HCT116 (cell line): ENCODE results near the gene BFSP1.

Experiments
- CEBPB ChIP-seq: IDR thresholded peaks from 2 replicates; pipeline ENCODE4 v1.6.1; 2012; ENCODE audit warnings: low read depth
- CTCF ChIP-seq, 3 experiments: fragments of 200-600 bp in 1 of 3; sonication (generic) in 1 of 3; IDR thresholded peaks in 2 of 3; conservative IDR thresholded peaks in 1 of 3; 2 replicates each; pipeline ENCODE4 v1.5.1; 2012 to 2017; ENCODE audit warnings: low read depth in 2 of 3, low read length in 2 of 3, antibody characterized with exemption in 1 of 3, borderline replicate concordance in 1 of 3, control low read depth in 1 of 3, mild to moderate bottlenecking in 1 of 3, mixed read lengths in 1 of 3, mixed run types in 1 of 3, moderate library complexity in 1 of 3; ENCODE audit not compliant: insufficient read depth in 1 of 3
- EGR1 ChIP-seq: IDR thresholded peaks from 2 replicates; pipeline ENCODE4 v1.6.1; 2012; ENCODE audit warnings: low read depth
- EZH2 ChIP-seq: fragments of 200-600 bp; sonication (generic); IDR thresholded peaks from 2 replicates; pipeline ENCODE4 v1.6.1; 2017; ENCODE audit warnings: antibody characterized with exemption, mixed run types
- EZH2phosphoT487 ChIP-seq: fragments of 200-600 bp; IDR thresholded peaks from 2 replicates; pipeline ENCODE4 v1.6.1; 2018; ENCODE audit warnings: antibody characterized with exemption, borderline replicate concordance
- POLR2A ChIP-seq: IDR thresholded peaks from 2 replicates; pipeline ENCODE4 v1.7.0; 2011; ENCODE audit warnings: borderline replicate concordance; ENCODE audit not compliant: insufficient read depth, insufficient read length; ENCODE audit errors: extremely low read depth
- POLR2AphosphoS5 ChIP-seq: IDR thresholded peaks from 2 replicates; pipeline ENCODE4 v1.6.1; 2011; ENCODE audit warnings: mild to moderate bottlenecking, low read depth, low read length, moderate library complexity
- RAD21 ChIP-seq: IDR thresholded peaks from 2 replicates; pipeline ENCODE4 v1.6.1; 2012; ENCODE audit warnings: low read depth, mild to moderate bottlenecking
- TCF7L2 ChIP-seq: IDR thresholded peaks from 2 replicates; pipeline ENCODE4 v1.7.0; 2011; ENCODE audit warnings: borderline replicate concordance, inconsistent platforms; ENCODE audit not compliant: insufficient read depth, insufficient read length; ENCODE audit errors: extremely low read depth
- YY1 ChIP-seq: IDR thresholded peaks from 2 replicates; pipeline ENCODE4 v1.6.1; 2011; ENCODE audit warnings: low read length, low read depth, moderate library complexity, mild to moderate bottlenecking; ENCODE audit not compliant: insufficient replicate concordance; ENCODE audit errors: extremely low read depth

DNA sequence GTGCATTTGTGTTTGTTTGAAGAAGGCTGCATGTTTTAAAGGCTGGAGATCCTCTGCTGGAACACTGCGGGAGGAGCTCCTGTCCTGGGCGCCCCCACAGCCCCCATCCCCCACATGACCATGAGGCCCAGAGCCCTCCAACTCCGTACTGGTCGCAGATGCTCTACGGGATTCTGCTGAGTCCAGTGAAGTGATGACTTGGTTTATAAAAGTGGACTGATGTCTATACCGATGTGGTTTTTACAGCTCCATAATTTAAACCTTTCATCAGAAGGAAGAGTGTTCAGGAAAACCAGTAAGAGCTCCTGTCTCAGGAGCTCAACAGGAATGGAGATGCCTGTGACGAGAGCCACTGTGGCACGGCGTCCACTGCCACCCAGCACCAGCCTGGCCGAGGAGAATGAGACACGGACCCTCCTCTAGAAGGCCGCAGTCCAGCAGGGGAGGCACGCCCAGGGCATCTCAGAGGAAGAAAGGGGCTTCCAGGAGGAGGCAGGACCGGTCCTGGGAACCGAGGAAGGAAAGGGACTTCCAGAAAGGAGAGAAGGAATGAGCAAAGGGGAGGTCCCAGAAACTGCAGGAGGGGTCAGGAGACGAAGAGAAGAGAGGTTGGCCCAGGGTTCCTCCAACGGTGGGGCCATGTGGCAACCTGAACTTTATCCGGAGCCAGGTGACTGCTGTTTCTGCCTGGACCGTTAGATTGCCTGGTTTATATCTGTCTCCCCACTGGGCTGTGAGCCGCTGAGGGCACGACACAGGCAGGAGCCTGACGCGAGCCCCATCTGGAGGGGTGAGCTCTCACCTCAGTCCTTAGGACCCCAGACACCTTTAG lies 26.9 kb downstream of the BFSP1 start:
- TF ChIP-seq POLR2A (no peak), YY1 (no peak), EGR1 (no peak), CTCF (IDR thresholded peaks at IDR 0.05 in 2 of 3, conservative IDR thresholded peaks at IDR 0.05 in 1 of 3; ENCODE audit: borderline replicate concordance in 1 of 3, insufficient read depth in 1 of 3, low read depth in 2 of 3, low read length in 2 of 3) (no peak), POLR2AphosphoS5 (no peak), TCF7L2 (no peak), EZH2phosphoT487 (no peak), CEBPB (no peak), RAD21 (no peak), EZH2 (no peak)
